GM21723 (cell line): ENCODE results near the gene HSD17B4.
A peak's percentile ranks its signal among the peaks of the same experiment; 100 is the strongest.
"Not testable (repeated sequence)": the region's sequence is repeated elsewhere in the genome, so short reads cannot be mapped to it uniquely, and the experiment has no call there.

Source experiments
- ATAC-seq: cut with Tn5 transposase; IDR thresholded peaks from one replicate; pipeline ENCODE4 v1.9.1; 2021; ENCODE audit warnings: mild to moderate bottlenecking, moderate library complexity; ENCODE audit not compliant: unreplicated experiment

Gene HSD17B4, protein sequence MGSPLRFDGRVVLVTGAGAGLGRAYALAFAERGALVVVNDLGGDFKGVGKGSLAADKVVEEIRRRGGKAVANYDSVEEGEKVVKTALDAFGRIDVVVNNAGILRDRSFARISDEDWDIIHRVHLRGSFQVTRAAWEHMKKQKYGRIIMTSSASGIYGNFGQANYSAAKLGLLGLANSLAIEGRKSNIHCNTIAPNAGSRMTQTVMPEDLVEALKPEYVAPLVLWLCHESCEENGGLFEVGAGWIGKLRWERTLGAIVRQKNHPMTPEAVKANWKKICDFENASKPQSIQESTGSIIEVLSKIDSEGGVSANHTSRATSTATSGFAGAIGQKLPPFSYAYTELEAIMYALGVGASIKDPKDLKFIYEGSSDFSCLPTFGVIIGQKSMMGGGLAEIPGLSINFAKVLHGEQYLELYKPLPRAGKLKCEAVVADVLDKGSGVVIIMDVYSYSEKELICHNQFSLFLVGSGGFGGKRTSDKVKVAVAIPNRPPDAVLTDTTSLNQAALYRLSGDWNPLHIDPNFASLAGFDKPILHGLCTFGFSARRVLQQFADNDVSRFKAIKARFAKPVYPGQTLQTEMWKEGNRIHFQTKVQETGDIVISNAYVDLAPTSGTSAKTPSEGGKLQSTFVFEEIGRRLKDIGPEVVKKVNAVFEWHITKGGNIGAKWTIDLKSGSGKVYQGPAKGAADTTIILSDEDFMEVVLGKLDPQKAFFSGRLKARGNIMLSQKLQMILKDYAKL

GRCh38 chr5:119452373-119453039 lies at the start of gene HSD17B4:
HSD17B4 (plus strand) TSS chr5:119452497; CDS start chr5:119452576, 79 bp downstream.
- peak; percentile 98 for ATAC-seq

DNA sequence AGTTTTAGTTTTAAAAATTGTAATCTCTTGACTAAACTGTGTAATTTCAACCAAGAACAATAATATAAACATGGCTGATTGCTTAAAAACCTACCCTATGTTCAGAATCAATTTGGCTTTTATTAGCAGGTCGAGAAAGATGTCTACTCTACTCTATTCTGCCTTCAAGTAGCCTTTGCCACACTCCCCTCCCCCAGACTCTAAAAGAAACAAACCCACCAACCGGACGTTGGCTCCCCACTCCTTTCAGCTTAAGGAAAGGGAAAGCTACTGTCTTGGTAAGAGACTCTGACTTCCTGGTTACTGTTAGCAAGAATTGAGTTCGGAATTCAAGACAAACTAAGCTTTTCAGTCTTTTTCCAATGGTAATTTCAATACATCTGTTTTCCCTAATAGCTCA lies 49.7 kb upstream of the HSD17B4 start:
- ATAC-seq = no peak

DNA sequence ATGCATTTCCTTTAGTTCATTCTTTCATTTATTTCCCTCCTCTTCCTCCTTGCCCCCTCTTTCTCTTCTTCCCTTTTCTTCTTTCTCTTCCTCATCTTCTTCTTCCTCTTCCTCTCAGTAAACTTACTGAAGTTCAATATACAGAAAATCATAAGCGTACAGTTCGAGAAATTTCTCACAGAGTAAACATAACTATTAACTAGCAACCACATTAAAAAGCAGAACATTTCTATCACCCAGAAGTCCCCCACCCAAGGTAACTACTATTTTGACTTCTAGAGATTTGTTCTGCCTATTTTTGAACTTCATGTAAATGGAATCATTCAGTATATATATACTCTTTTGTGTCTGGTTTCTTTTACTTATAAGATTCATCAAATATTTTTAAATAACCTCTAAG lies 48.3 kb upstream of the HSD17B4 start:
- ATAC-seq = no peak

DNA sequence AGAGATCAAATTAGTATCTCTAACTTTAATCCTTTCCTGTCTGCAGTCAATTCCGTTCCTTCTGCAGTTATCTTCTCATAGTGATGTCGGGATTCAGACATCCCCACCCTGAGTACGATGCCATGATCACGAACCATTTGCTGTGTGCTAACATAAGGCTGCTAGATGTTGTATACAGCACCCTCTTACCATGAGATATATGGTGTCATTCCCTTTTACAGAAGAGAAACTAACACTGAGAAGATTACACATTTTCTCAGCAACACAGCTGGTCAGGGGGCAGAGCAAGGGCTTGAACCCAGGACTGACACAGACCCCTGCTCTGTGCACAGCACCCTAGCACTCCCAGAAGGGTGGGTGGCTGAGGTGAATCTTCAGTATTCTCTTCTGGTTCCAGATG lies 46.9 kb upstream of the HSD17B4 start:
- ATAC-seq = peak; percentile 43

- no peak for ATAC-seq
These were observed 45.7 kb upstream of the HSD17B4 start for GRCh38 chr5:119406551-119407110.

GRCh38 chr5:119409235-119409815 lies 43.0 kb upstream of the HSD17B4 start:
- no peak for ATAC-seq

DNA sequence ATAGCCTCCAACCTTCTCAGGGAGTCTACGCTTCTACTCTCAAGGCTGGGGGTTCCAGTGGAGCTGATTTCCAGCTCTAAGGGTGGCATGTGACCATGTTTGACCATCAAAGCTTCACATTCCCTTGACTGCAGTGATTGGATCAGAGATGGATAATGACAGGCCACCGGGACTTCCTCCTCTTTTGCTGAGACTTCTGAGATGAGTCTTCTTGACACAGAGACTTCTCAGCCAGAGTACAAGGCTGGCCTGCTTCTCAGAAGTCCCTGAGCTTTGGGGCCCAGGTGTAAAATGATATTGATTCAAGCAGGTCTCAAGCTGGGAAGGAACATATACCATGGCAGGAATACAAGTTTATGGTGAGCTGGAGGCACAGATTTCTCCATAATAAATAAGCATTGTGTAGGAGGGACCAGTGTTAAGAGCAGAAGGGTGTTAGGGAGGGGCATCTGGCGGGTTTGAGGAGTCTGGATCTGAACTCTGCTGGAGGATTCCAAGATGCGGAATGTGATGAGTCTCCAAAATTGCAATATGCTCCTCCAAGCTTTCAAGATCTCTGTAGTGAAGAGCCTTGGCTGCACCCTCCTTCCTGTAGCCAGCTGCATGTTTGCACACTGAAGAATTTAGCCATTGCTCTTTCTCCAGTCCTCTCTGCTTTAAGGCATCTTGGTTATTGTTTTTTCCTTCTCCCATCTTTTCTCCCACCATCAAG lies 41.7 kb upstream of the HSD17B4 start:
- ATAC-seq = peak; percentile 35

GRCh38 chr5:119411361-119412278 lies 40.7 kb upstream of the HSD17B4 start:
- ATAC-seq = peak; percentile 70

GRCh38 chr5:119412279-119413227 lies 39.7 kb upstream of the HSD17B4 start:
- no peak for ATAC-seq

- peak; percentile 42 for ATAC-seq
These were observed 38.1 kb upstream of the HSD17B4 start for GRCh38 chr5:119414124-119414734.

- ATAC-seq = no peak
These were observed 34.2 kb upstream of the HSD17B4 start for GRCh38 chr5:119417891-119418605.

DNA sequence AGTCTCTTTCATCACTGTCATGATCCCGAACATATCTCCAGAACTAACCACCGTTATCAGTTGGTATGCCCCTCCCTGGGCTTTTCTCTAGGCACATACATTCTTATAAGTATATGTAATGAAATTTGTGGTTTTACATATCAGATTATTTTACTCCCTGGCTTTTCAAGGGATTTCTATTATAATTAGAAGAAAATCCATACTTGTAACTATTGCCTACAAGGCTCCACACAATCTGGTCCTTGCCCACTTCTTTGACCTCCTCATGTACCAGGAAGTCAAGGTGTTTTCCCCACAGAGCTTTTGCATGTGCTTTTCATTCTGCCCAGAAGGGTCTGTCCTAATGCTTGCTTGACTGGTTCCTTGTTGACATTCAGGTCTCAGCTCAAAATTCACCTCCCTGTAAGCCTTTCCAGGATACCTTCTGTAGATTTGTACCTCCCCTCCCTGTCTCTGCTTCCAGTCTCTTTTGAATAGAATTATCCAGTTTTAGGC lies 33.6 kb upstream of the HSD17B4 start:
- ATAC-seq = peak; percentile 64

DNA sequence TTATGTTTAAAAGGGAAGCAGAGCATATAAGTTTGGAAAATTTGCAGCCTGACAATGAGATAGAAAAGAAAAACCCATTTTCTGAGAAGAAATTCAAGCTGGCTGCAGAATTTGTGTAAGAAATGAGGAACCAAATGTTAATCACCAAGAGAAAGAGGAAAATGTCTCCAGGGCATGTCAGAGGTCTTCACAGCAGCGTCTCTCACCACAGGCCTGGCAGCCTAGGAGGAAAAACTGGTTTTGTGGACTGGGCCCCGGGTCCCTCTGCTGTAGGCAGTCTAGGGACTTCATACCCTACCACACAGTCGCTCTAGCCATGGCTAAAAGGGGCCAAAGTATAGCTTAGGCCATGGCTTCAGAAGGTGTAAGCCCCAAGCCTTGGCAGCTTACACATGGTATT lies 32.1 kb upstream of the HSD17B4 start:
- no peak for ATAC-seq

DNA sequence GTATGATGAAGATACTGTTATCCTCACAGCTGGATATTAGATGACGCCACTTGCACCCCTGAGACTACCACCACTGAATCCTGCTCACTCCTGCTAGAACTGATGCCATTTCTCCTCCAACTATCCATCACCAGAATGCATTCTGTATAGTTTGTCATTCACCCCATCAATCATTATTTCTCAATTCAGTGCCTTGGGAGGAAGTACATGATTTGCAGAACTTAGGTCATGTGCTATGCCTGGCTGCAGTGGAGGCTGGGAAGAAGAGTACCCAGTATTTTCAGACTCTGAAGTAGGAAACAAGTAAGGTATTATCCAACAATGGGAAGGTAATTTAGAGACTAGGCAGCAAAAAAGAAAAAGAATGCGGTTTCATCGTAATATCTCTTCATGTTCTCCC lies 26.2 kb upstream of the HSD17B4 start:
- ATAC-seq = no peak

- no peak for ATAC-seq
These were observed 25.2 kb upstream of the HSD17B4 start for GRCh38 chr5:119427060-119427459.

GRCh38 chr5:119427596-119427995 lies 24.7 kb upstream of the HSD17B4 start:
- not testable (repeated sequence) for ATAC-seq

DNA sequence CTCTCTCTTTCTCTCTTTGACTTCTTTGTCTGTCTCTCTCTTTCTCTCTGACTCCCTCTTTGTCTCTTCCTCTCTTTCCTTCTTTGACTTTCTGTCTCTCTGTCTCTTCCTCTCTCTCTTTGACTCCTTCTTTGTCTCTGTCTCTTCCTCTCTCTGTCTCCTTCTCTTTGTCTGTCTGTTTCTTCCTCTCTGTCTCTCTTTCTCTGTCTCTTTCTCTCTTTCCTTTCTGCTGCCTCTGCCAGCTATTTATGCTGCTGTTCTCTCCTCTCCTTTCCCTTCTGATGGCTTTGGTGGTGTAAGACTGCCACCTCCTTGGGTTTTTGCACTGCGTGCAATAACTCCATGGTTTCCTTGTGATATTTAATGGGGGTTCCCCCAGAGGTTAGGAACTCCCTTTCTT lies 24.1 kb upstream of the HSD17B4 start:
- ATAC-seq = not testable (repeated sequence)
